SJSA1 (cell line): ENCODE data around the gene SRRM3. TPM values are rescaled to one million over a fixed set of nuclear protein-coding genes. Genes with fewer than 3 reads are reported as not detected.
"Not testable (repeated sequence)": the region's sequence is repeated elsewhere in the genome, so short reads cannot be mapped to it uniquely, and the experiment has no call there.

Source experiments
- DNase-seq, 2 experiments: peaks; one replicate each; pipeline ENCODE4 v3.0.0-alpha.2; 2015 to 2020; ENCODE audit warnings: low spot score in 2 of 2, low read depth in 1 of 2
- H3K27ac ChIP-seq: fragments of 250-450 bp; sonication (Bioruptor Pico); 2 replicates; pipeline ENCODE4 v1.5.1; 2020; ENCODE audit warnings: mild to moderate bottlenecking, moderate library complexity
- H3K27me3 ChIP-seq: fragments of 250-450 bp; sonication (Bioruptor Pico); replicated peaks from 2 replicates; pipeline ENCODE4 v1.5.1; 2020; ENCODE audit warnings: mild to moderate bottlenecking, moderate library complexity
- H3K36me3 ChIP-seq: fragments of 250-450 bp; sonication (Bioruptor Pico); 2 replicates; pipeline ENCODE4 v1.5.1; 2020; ENCODE audit warnings: mild to moderate bottlenecking
- H3K4me1 ChIP-seq: fragments of 250-450 bp; sonication (Bioruptor Pico); replicated peaks from 2 replicates; pipeline ENCODE4 v1.6.1; 2021; ENCODE audit warnings: mild to moderate bottlenecking
- H3K4me3 ChIP-seq: fragments of 250-450 bp; sonication (Bioruptor Pico); 2 replicates; pipeline ENCODE4 v1.5.1; 2020; ENCODE audit warnings: mild to moderate bottlenecking
- H3K9me3 ChIP-seq: fragments of 250-450 bp; sonication (Bioruptor Pico); replicated peaks from 2 replicates; pipeline ENCODE4 v1.5.1; 2020; ENCODE audit warnings: mild to moderate bottlenecking
- total RNA-seq: library from RNA; depleted of rRNA; stranded (reverse); fragments of >200 nt; shearing (Covaris generic); gene quantifications from 2 replicates; pipeline ENCODE4 v1.2.3, GENCODE V29; 2014

The SRRM3 gene
- total RNA-seq, 1 experiment from 2014 or later, result 0.24 TPM

DNA sequence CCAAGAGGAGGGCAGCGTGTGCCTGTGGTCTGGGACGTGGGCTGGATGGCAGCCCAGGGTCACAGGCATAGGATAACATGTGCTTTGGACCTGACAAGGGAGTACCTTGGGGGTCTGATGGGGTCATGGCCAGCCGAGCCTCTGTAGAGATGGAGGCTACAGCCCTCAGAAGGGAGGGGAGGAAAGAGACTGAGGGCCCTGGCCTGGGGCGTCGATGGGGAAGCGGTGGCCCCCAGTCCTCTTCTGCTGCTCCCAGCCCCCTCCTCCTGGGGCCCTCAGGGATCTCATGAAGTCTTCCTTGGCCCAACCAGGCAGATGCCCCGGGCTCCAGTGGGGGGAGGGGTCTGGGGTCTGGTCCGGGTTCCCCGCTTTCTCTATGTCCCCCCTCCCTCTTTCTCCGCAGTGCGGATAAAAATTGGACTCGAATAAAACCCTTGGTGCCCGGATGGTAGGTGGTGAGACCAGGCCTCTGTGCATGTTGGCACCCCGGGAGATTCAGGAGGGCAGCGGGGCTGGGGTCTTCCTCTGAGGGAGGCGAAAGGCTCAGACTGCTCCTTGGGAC is 85.2 kb downstream of the SRRM3 start:
- H3K9me3 ChIP-seq, result no peaks in the 10 kb centered on the region
- H3K36me3 ChIP-seq, result no peaks in the 10 kb centered on the region
- no peak overlapping the region for H3K27ac ChIP-seq
- peaks cover 24% of the 10 kb centered on the region for H3K4me1 ChIP-seq
- H3K4me3 ChIP-seq, result no peak overlapping the region
- H3K27me3 ChIP-seq, result peaks cover 19% of the 10 kb centered on the region
- no peak for DNase-seq

DNA sequence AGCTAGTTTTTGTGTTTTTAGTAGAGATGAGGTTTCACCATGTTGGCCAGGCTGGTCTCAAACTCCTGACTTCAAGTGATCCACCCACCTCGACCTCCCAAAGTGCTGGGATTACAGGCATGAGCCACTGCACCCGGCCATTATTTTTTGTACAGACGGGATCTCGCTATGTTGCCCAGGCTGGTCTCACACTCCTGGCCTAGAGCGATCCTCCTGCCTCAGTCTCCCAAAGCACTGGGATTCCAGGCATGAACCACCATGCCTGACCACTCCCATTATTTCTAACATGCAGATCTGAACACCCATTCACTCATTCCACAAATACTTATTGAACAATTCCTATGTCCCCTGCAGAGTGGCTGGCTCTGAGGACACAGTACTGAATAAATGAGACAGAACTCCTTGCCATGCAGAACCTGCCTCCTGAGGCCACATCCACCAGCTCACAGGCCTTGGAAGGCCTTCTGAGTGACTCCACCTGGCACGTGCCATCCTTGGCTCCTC is 89.2 kb downstream of the SRRM3 start:
- H3K4me3 ChIP-seq, H3K9me3 ChIP-seq, H3K27me3 ChIP-seq, H3K36me3 ChIP-seq, DNase-seq: not testable (repeated sequence)
- peaks cover 51% of the 10 kb centered on the region for H3K4me1 ChIP-seq
- H3K27ac ChIP-seq, result peak overlapping the region; percentile 77

DNA sequence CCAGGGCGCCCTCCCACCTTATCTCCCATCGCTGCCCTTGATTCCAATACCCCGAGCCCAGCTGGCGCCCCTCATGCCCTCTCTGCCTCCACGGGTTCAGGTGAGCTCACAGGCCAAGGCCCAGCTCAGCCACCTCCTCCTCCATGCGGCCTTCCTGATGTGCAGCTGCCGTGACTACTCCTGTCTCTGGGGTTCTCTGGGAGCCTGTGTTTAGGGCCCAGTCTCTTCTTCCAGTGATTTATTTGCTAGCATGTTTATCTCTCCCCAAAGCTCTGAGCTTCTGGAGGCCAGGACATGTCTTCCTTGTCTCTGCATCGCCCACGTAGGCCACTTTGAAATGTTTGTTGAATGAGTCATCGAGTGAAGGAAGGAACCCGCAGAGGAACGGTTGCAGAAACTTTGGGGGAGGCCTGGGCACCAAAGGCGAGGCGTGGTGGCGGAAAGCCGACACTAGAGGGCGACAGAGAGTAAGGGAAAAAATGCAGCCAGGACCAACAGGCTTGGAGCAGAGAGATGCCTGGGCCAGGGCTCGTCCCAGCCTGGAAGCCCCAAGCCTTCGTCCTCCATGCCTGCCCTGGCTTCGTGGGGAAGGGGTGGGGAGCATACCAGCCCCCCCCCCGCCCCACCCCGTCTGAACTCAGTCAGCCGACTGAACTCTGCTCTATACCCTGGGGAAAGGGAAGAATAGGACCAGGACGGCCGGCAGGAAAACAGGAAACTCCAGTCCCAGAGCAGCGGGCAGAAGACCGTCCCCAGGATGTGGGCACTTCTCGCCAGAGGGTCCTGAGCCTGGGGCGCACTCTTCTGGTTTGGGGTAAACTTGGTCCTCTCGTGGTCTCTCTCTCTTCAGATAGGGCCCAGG is 89.9 kb downstream of the SRRM3 start:
- Histone ChIP-seq H3K27me3 (no peaks in the 10 kb centered on the region), H3K9me3 (no peaks in the 10 kb centered on the region), H3K4me3 (peak overlapping the region; percentile 8; the same call in 1 of the 2 replicates), H3K36me3 (no peaks in the 10 kb centered on the region), H3K4me1 (peaks cover 51% of the 10 kb centered on the region), H3K27ac (peak overlapping the region; percentile 83)
- DNase-seq, result peak; percentile 96 to 100

GRCh38 chr7:76292213-76292573 is 90.5 kb downstream of the SRRM3 start:
- Histone ChIP-seq H3K4me1 (peaks cover 54% of the 10 kb centered on the region), H3K27me3 (no peaks in the 10 kb centered on the region), H3K9me3 (no peaks in the 10 kb centered on the region), H3K4me3 (peak overlapping the region; percentile 8; the same call in 1 of the 2 replicates), H3K36me3 (no peaks in the 10 kb centered on the region), H3K27ac (peak overlapping the region; percentile 83)
- DNase-seq, result no peak

- H3K9me3 ChIP-seq, H3K4me3 ChIP-seq, H3K27ac ChIP-seq, H3K36me3 ChIP-seq, H3K27me3 ChIP-seq, DNase-seq: not testable (repeated sequence)
- H3K4me1 ChIP-seq, result peaks cover 54% of the 10 kb centered on the region
Observed at GRCh38 chr7:76292911-76293310, 91.2 kb downstream of the SRRM3 start.

- no peaks in the 10 kb centered on the region for H3K9me3 ChIP-seq
- H3K36me3 ChIP-seq, result no peaks in the 10 kb centered on the region
- H3K4me3 ChIP-seq, result no peak overlapping the region
- peak overlapping the region; percentile 85 for H3K27ac ChIP-seq
- peaks cover 54% of the 10 kb centered on the region for H3K4me1 ChIP-seq
- no peak for DNase-seq
- no peaks in the 10 kb centered on the region for H3K27me3 ChIP-seq
Observed at GRCh38 chr7:76293407-76293901, 91.8 kb downstream of the SRRM3 start.

DNA sequence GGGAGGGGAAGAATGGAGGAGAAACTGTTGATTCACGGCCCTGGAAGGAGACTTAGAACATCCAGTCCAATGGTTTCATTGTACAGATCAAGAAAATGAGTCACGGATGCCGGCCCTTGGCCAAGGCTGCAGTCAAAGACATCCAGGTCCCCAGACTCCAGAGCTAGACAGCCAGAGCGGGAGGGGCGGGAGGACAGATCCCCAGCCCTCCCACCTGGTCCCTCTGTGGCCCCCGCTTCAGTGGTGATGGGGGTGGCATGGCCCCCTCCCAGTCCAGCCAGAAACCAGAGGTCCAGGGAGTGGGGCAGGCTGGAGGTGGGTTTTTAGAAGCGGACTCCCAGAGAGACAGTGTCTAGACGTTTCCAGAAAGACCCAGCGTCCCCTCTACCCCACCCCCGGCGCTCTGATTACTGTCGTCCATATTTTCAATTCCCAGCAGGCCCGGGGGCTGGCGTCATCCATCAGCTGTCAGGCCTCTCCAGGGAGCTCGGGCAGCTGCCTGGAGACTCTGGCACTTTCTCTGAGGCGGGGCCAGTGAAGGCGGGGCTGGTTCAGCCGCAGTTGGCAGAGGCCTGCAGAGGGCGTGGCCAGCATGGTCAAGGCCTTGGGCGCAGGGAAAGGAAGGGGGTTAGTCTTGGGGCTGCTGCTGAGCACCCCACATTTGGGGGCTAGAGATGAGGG is 92.8 kb downstream of the SRRM3 start:
- peak overlapping the region; percentile 26 for H3K4me3 ChIP-seq
- no peaks in the 10 kb centered on the region for H3K9me3 ChIP-seq
- no peaks in the 10 kb centered on the region for H3K36me3 ChIP-seq
- H3K27me3 ChIP-seq, result no peaks in the 10 kb centered on the region
- peaks cover 54% of the 10 kb centered on the region for H3K4me1 ChIP-seq
- peak; percentile 92 to 97 for DNase-seq
- peak overlapping the region; percentile 85 for H3K27ac ChIP-seq

DNA sequence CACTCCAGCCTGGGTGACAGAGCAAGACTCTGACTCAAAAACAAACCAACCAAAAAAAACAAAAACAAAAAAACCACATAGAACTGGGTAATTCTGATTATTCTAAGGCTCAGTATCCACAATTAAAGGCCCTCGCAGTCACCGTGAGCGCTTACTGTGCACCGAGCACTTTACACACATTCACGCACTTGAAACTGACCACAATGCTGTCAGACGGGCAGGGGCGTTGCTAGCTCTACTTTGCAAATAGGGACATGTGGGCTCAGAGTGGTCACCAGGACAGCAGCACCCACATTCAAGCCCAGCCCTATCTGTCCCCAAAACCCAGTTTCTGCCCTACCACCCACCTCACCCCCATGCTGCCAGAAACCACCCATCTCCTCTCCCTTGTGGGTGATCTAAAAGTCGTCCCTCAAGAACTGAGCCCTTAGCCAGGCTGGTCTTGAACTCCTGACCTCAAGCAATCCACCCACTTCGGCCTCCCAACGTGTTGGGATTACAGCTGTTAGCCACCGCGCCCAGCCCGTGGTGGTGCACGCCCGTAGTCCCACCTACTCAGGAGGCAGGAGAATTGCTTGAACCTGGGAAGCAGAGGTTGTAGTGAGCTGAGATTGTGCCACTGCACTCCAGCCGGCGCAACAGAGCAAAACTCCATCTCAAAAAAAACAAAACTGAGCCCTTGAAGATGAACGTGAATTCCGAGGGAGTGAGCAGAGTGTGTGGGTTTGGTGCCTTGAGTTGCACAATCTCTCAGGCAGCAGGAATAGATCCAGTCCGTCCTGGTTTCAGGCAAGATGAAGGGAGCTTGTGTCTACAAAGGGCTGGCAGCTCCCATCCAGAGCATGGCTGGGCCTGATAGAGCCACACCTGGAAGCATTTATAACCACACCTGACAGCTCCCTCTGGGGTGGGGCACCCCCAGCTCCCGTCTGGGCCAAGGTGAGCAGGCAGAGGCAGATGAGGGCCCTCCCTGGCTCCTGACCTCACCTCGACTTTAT is 95.3 kb downstream of the SRRM3 start:
- H3K9me3 ChIP-seq, result no peaks in the 10 kb centered on the region
- no peaks in the 10 kb centered on the region for H3K36me3 ChIP-seq
- DNase-seq, result no peak
- peaks cover 37% of the 10 kb centered on the region for H3K4me1 ChIP-seq
- no peak overlapping the region for H3K27ac ChIP-seq
- no peaks in the 10 kb centered on the region for H3K27me3 ChIP-seq
- H3K4me3 ChIP-seq, result no peak overlapping the region

DNA sequence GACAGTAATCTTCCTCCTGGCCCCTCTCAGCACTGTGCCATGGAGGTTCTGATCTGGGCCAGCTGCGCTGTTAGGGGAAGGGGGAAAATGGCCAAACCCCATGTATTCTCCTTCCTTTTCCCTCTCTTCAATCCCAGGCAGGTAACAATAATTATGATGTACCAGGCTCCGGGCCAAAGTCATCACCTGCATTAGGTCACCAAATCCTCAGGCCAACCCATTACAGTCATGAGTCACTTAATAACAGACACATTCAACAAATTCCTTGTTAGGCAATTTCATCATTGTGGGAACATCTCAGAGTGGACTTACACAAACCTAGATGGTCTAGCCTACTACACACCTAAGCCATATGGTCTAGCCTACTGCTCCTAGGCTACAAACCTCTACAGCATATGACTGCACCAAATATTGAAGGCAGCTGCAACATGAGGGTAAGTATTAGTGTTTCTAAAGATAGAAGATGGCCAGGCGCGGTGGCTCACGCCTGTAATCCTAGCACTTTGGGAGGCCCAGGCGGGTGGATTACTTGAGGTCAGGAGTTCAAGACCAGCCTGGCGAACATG is 98.6 kb downstream of the SRRM3 start:
- H3K4me1 ChIP-seq, result peaks cover 24% of the 10 kb centered on the region
- H3K27ac ChIP-seq, result no peak overlapping the region
- H3K36me3 ChIP-seq, result peaks cover 27% of the 10 kb centered on the region
- DNase-seq, result no peak
- H3K9me3 ChIP-seq, result no peaks in the 10 kb centered on the region
- no peak overlapping the region for H3K4me3 ChIP-seq
- no peaks in the 10 kb centered on the region for H3K27me3 ChIP-seq

DNA sequence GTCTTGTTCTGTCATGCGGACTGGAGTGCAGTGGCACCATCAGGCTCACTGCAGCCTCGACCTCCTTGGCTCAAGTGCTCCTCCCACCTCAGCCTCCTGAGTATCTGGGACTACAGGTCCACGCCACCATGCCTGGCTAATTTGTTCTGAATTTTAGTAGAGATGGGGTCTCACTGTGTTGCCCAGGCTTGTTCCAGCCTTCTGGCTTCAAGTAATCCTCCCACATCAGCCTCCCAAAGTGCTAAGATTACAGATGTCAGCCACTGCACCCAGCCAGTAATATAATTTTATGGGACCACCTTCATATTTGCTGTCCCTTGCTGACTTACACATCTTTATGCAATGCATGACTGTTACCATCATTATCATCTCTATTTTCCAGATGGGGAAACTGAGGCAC is 99.3 kb downstream of the SRRM3 start:
- no peaks in the 10 kb centered on the region for H3K9me3 ChIP-seq
- H3K4me3 ChIP-seq, result no peak overlapping the region
- no peak for DNase-seq
- peaks cover 27% of the 10 kb centered on the region for H3K36me3 ChIP-seq
- H3K4me1 ChIP-seq, result peaks cover 20% of the 10 kb centered on the region
- no peaks in the 10 kb centered on the region for H3K27me3 ChIP-seq
- H3K27ac ChIP-seq, result no peak overlapping the region

- H3K4me3 ChIP-seq, result peak within 1 kb of the TSS; percentile 76
Observed at GRCh38 chr7:76302347-76303201, 100.9 kb downstream of the SRRM3 start, which contains the start of gene HSPB1. HSPB1 (plus strand) TSS chr7:76302673; CDS start chr7:76302713, 40 bp downstream.

More at GRCh38 chr7:76302347-76303201, 100.9 kb downstream of the SRRM3 start, which contains the start of gene HSPB1:
- H3K9me3 ChIP-seq, result no peaks in the 10 kb centered on the region
- peaks cover 21% of the 10 kb centered on the region for H3K4me1 ChIP-seq
- H3K27me3 ChIP-seq, result no peaks in the 10 kb centered on the region
- peaks cover 27% of the 10 kb centered on the region for H3K36me3 ChIP-seq
- DNase-seq, result peak; percentile 92
- peak within 1 kb of the TSS; percentile 57 for H3K27ac ChIP-seq
